Fibroblast of villous mesenchyme (primary cell): ENCODE results near the gene TMEM17. TPM values are rescaled to one million over a fixed set of nuclear protein-coding genes. Genes with fewer than 3 reads are reported as not detected.

Experiments used
- DNase-seq: peaks from one replicate; pipeline ENCODE4 v3.0.0-alpha.2; 2010; ENCODE audit warnings: low read depth
- H3K4me3 ChIP-seq: 2 replicates; pipeline ENCODE4 v1.5.1; 2011; ENCODE audit warnings: low read depth, mild to moderate bottlenecking, low read length
- small RNA-seq: library from RNA; depleted of rRNA; stranded (forward); fragments of <200 nt; gene quantifications from one replicate; pipeline ENCODE3, GENCODE V24; 2012
- total RNA-seq: library from RNA; depleted of rRNA; stranded (reverse); fragments of >200 nt; gene quantifications from 2 replicates; pipeline ENCODE4 v1.2.3, GENCODE V29; 2012
- TF ChIP-seq, protein P1 (sequence below): IDR thresholded peaks from 2 replicates; pipeline ENCODE4 v1.5.1; 2012; ENCODE audit warnings: low read depth, mild to moderate bottlenecking, low read length; ENCODE audit not compliant: insufficient read depth

Gene TMEM17
- total RNA-seq, 1 donor = 3.0 TPM

DNA sequence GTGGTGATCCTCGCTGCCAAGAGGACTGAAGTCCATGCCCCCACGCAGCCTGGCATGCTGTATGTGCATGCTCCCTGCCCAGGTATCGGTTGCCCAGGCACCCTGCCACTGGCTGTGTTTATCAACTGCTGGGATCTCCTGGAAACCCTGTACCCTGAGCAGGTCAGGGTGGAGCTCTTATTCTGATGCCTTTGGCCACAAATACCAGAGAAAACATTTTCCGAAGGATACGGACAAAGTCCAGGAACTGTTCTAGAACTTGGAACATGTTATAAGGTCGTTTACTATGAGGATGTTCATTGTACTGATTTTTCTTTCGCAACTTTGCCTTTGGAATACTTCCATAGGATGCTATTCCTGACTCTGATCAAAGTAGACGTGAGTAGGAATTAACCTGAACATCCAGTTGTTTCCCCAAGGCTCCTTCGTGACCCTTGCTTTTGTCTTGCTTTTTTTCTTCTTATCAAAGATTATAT, 55.2 kb downstream of the TMEM17 start:
- DNase-seq = no peak
- TF ChIP-seq, protein P1, sequence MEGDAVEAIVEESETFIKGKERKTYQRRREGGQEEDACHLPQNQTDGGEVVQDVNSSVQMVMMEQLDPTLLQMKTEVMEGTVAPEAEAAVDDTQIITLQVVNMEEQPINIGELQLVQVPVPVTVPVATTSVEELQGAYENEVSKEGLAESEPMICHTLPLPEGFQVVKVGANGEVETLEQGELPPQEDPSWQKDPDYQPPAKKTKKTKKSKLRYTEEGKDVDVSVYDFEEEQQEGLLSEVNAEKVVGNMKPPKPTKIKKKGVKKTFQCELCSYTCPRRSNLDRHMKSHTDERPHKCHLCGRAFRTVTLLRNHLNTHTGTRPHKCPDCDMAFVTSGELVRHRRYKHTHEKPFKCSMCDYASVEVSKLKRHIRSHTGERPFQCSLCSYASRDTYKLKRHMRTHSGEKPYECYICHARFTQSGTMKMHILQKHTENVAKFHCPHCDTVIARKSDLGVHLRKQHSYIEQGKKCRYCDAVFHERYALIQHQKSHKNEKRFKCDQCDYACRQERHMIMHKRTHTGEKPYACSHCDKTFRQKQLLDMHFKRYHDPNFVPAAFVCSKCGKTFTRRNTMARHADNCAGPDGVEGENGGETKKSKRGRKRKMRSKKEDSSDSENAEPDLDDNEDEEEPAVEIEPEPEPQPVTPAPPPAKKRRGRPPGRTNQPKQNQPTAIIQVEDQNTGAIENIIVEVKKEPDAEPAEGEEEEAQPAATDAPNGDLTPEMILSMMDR = no peak
- H3K4me3 ChIP-seq = no peak overlapping the region

Small RNAs within 50 kb of the gene (small RNA-seq; reads per million reads assigned to genes)
- gene AC107083.1 (not detected), gene RN7SL18P (not detected)

Other genes starting within 250 kb of the TMEM17 start
- gene EHBP1, start 199.5 kb upstream of the TMEM17 start, total RNA-seq = 94.4 and 140 TPM in 2 replicates